Activated CD8-positive, alpha-beta memory T cell treated with anti-CD3 and anti-CD28 coated beads for 24 hours (primary cell): ENCODE results near the gene FZD4.

Experiments
- DNase-seq: peaks from one replicate; pipeline ENCODE4 v3.0.0-alpha.2; 2020

FZD4 gene

DNA sequence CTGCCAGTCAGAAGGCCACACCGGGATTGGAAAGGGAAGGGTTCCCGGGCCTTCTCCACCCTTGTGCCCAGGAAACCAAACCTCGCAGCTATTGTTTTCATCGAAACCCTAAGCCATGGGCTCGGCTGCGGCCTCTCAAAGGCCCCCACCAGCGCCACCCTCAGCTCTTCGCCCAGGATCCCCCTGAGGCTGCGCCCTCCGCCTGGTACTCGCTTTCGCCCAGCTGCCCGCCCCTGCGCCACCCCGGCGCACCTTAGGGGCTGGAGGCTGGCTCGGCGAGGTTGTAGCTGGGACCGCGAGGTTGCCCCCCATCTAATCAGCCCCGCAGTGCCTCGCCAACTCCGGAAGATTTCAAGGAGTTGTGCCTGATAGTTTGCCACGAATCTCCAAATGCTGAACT is 49.0 kb downstream of the FZD4 start:
- DNase-seq: no peak

- DNase-seq: no peak
These were observed 49.9 kb downstream of the FZD4 start for GRCh38 chr11:86905252-86905651.

DNA sequence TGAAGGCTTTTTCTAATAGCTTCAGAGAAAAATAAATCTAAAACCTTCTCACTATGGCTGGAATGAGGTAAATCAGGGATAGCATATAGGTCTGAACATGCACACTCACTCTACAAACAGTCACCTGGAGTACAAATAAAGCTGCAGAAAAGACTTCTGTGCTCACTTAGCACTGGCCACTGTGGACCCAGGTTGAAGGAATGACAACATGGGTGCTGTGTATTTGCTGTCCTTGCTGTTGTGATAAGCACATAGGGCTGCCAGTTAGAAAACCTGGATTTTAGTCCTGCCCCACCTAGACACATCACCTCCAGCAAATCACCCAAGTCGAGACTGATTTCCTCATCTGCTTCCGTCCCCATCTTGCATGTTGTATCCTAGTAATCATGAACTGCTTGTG is 51.2 kb downstream of the FZD4 start:
- DNase-seq: no peak

DNA sequence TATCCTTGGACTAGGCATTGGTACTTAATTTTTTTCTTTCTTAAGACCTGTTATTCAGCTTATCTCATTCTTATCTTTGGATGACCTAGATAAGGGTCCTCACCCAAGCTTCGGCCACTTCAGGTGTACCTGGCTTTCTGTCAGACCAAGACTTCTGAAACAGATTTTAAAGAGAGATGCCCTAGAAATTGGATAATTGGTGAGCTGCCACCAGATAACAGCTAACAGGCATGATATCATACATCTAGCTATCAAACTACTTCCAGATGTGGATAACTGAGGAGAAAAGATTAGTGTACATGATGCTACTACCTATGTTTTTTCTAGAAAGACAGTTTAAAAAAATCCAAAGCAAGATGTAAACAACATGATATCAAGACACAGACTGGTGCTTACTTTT is 52.9 kb downstream of the FZD4 start:
- DNase-seq: no peak

GRCh38 chr11:86901599-86901998 is 53.6 kb downstream of the FZD4 start:
- no peak for DNase-seq

- DNase-seq: no peak
These were observed 55.0 kb downstream of the FZD4 start for GRCh38 chr11:86900162-86900561.

DNA sequence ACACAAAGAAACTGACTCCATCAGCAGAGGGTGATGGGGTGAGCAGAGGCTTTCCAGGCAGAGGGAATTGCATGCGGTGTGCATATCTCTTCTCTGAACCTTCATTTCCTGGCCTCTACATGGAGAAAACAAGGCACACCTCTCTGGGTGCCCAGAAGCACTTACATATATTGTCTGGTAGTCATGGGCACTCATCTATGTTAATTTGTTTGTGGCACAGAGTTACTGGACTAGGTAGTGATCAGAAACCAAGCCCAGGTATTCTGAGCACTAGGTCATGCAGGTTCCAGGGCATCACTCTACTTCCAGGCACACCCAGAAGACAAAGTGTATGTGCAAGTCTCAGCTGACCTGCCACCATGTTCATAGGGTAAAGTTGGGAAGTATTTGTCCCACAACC is 56.5 kb downstream of the FZD4 start:
- no peak for DNase-seq

DNA sequence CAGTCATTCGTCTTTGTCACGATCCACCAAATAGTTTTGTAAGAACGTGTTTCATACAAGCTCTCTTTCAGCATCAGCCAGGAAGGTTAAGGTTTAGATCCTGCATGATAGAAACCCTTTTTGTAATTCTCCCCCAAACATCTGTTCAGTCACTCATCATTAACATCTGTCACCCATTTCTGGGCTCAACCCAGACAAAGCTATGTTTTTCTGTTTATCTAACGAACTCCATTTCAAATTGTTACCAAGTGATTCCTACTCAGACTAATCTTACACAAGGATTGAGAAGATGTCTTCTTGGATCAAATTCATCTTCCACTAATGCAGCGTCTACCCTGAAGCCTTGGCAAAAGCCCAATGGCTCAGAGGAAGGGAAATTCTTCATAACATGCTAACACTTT is 58.8 kb downstream of the FZD4 start:
- DNase-seq: no peak
